GM12878 (cell line): ENCODE results near the gene METAP1.

Experiments
- ATF2 ChIP-seq: IDR thresholded peaks from 2 replicates; pipeline ENCODE4 v1.6.1; 2012; ENCODE audit warnings: low read length, inconsistent platforms
- CTCF ChIP-seq, 3 experiments: IDR thresholded peaks in 2 of 3; conservative IDR thresholded peaks in 1 of 3; 2 replicates each; pipeline ENCODE4 v1.5.1; 2011; ENCODE audit warnings: low read depth in 3 of 3, low read length in 3 of 3, mild to moderate bottlenecking in 3 of 3, control low read depth in 2 of 3, moderate library complexity in 2 of 3, inconsistent platforms in 1 of 3, mixed read lengths in 1 of 3; ENCODE audit not compliant: control insufficient read depth in 2 of 3, insufficient read depth in 1 of 3; ENCODE audit errors: extremely low read depth in 1 of 3
- EP300 ChIP-seq, 2 experiments: fragments of 150-350 bp in 1 of 2; IDR thresholded peaks; 2 replicates each; pipeline ENCODE4 v1.6.1; 2011 to 2012; ENCODE audit warnings: low read depth in 2 of 2, low read length in 2 of 2, borderline replicate concordance in 1 of 2, improper control_type of control experiment in 1 of 2, inconsistent platforms in 1 of 2; ENCODE audit not compliant: control insufficient read depth in 1 of 2
- IKZF1 ChIP-seq: fragments of 450-650 bp; conservative IDR thresholded peaks from 2 replicates; pipeline ENCODE4 v1.6.1; 2017; ENCODE audit warnings: antibody characterized with exemption, mild to moderate bottlenecking
- MAX ChIP-seq: IDR thresholded peaks from 2 replicates; pipeline ENCODE4 v1.6.1; 2012; ENCODE audit warnings: low read depth, low read length, improper control_type of control experiment
- MTA3 ChIP-seq: IDR thresholded peaks from 2 replicates; pipeline ENCODE4 v1.6.1; 2012; ENCODE audit warnings: low read length, inconsistent platforms, borderline replicate concordance
- POLR2A ChIP-seq: IDR thresholded peaks from 2 replicates; pipeline ENCODE4 v1.6.1; 2011; ENCODE audit warnings: low read depth, mild to moderate bottlenecking, low read length
- POLR2AphosphoS5 ChIP-seq: IDR thresholded peaks from 2 replicates; pipeline ENCODE4 v1.6.1; 2011; ENCODE audit warnings: mild to moderate bottlenecking, low read length, inconsistent platforms
- ZZZ3 ChIP-seq: IDR thresholded peaks from 2 replicates; pipeline ENCODE4 v1.6.1; 2011; ENCODE audit warnings: low read depth; ENCODE audit not compliant: control insufficient read depth, insufficient read length

GRCh38 chr4:99077177-99077576 lies 81.7 kb downstream of the METAP1 start:
- TF ChIP-seq EP300 (IDR thresholded peaks at IDR 0.05; ENCODE audit: borderline replicate concordance in 1 of 2, control insufficient read depth in 1 of 2, low read depth in 2 of 2, low read length in 2 of 2): no peak
- no peak for TF ChIP-seq ATF2
- TF ChIP-seq IKZF1: no peak
- TF ChIP-seq POLR2A: no peak
- TF ChIP-seq POLR2AphosphoS5: no peak
- TF ChIP-seq ZZZ3: no peak
- no peak for TF ChIP-seq MAX
- TF ChIP-seq CTCF (IDR thresholded peaks at IDR 0.05 in 2 of 3, conservative IDR thresholded peaks at IDR 0.05 in 1 of 3; ENCODE audit: control insufficient read depth in 2 of 3, extremely low read depth in 1 of 3, insufficient read depth in 1 of 3, low read depth in 3 of 3, low read length in 3 of 3): no peak
- no peak for TF ChIP-seq MTA3
